Astrocyte (in vitro differentiated cells and primary cell): ENCODE measurements around the gene CPHXL.

Experiments
- CTCF ChIP-seq: IDR thresholded peaks from 2 replicates; pipeline ENCODE4 v1.5.1; 2011; ENCODE audit warnings: low read depth, mild to moderate bottlenecking, inconsistent platforms, low read length, moderate library complexity; ENCODE audit not compliant: insufficient read depth
- EZH2 ChIP-seq: IDR thresholded peaks from 2 replicates; pipeline ENCODE4 v1.6.1; 2012; ENCODE audit warnings: mild to moderate bottlenecking, low read length, inconsistent platforms; ENCODE audit not compliant: insufficient read depth

GRCh38 chr16:75695708-75696107, 30.6 kb downstream of the CPHXL start:
- TF ChIP-seq CTCF (no peak), EZH2 (no peak)
